Hepatic stellate cell (primary cell): ENCODE data around the gene SPARC.

Source experiments
- DNase-seq: peaks from one replicate; pipeline ENCODE4 v3.0.0; 2011; ENCODE audit warnings: low spot score

Gene SPARC

DNA sequence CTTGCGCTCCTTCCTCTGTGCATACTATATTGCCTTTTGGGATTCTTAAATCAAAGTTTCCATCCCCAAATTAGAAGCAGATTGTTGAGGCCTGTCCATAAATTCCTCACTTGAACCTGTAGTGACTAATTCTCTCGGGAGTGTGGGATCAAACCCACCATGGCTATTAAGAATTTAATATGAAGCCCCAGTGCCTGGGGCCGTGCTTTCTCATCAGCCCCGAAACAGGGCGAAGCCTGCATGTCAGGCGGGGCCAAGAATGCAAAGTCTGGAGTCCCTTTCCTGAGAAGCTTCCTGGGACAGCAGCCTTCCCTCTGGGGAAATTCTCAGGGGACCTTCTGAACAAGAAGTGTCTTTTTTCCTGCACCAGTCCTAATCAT lies 66.3 kb downstream of the SPARC start:
- DNase-seq, result no peak

DNA sequence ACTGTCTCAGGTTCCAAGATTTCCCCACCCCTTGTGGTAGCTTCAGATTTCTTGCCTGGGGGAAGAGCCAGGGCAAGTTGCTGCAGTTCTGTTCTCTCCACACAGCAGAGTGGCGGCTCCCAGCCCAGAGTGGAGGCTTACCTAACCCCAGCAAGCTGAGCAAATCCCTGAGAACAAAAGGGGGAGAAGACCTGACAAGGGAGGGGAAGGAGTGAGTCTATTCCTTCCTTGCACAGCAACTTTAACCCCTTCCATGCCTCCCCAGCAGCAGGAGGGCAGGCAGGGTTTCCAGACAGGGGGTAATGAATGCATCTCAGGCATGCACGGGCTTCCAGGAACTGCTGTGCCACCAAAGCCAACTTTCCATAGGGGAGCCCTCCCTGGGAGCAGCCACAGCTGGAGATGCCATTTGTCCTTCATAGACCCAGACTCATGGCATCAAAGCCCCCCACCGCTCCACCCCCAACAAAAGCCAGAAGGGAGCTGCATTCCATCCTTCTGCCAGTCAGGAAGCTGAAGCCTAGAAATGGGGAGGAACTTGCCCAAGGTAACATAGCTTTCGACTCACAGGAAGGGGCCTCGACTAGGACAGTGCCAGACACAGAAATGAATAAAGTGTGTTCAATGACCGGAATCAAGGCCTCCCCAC lies 66.8 kb downstream of the SPARC start:
- no peak for DNase-seq

DNA sequence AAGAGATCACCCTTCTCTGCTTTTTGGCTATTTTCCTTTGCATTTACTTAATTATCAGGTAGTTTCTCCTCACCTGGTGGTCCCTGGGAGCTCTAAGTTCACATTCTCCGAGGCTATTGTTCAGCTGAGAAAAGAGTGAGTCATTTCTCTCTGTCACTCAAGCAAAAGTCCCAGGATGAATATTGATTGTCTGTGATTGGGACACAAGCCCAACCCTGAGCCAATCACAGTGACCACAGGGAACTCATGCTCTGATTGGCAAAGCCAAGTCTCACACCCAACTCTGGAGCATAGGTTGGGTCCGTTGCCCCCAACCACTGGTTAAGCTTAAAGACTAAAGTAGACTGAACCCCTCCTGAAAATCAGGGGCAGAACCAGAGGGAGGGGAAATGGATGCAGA lies 67.8 kb downstream of the SPARC start:
- DNase-seq, result no peak

DNA sequence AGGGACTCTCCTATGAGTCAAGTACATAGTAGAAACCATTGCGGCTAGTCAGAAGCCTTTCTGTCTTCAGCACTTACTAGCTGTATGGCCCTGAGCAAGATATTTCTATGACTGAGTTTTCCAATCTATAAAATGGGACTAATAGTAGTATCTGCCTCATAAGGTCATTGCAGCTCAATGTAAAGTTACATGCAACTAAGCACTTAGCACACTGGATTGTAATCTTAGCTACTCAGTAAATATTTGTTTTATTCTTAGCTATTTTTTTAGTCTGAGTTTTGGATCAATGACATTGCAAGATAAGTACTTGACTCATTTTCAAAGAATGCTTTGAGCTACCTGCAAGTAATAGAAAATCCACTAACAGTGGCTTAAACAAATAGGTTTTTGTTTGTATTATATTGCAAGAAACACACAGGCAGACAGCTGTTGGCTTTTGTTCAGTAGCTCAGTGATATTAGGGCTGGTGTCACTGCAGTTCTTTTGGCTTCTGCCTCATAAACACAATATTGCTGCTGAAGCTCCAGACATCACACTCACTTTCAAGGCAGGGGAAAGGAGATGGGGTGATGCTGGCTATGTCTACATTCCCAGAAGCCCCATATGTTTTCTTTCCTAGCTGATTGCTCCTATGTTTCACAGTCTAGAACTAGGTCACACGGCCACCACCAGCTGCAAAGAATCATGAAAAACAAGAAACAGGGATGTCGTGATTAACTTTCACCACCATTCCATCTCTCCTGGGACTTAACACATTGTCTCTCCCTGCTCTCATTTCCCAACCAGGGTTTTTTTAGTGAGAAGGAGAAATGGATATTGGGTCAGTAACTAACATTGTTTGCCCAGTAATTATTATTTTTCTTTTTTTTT lies 68.6 kb downstream of the SPARC start:
- no peak for DNase-seq

DNA sequence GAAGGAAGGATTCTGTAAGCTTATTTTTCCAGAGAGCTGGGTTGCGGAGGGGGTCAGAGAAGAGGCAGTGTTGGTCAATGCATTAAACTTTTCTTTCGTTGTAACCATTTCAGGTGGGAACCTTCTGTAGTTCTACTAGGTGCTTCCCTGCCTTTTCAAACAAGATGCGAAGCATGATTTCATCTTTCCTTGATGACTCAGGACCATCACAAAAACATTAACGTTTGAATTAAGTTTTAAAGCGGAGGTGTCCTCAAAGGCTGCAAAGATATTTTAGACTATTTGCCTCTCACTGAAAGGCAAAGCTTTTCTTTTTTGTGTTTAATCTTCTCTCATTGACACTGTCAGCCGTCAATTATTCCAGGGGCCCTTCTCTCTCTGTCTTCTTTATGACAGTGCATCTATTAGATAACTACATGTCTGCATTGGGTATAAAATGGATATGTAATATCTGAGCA lies 69.3 kb downstream of the SPARC start:
- DNase-seq, result no peak

DNA sequence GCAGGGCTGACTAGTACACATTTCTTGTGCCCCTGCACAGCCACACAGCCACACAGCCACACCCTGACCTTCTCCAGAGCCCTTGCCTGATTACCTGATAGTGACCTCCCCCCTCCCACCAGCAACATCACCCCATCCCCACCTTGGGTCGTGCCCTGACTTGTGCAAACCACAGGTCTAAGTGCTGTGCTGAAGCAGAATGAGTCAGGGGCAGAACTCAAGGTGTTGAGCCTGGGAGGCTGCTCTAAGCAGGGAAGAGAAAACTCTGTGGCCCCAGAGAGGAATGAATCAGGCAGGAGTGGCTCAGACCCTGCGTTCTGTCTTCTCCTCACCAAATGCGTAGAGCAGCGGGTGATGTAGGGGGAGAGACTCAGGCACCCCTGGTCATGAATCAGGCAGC lies 71.3 kb downstream of the SPARC start:
- no peak for DNase-seq

DNA sequence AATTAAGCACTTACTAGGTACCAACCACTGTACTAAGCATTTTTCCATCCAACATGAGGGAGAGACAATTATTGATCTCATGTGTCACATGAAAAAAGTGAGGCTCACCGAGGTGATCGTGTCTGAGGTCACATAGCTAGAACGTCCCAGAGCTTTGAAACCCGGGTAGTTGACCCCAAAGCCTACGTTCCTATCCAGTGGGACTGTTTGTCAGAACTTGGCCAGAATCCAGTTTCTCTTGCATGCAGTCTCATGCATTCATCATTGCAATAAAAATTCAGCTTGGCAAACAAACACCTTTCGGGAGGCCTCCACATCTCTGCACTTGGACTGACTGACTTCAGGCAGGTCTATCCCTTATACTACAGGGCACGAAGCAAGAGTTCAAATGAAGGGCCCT lies 72.2 kb downstream of the SPARC start:
- no peak for DNase-seq

DNA sequence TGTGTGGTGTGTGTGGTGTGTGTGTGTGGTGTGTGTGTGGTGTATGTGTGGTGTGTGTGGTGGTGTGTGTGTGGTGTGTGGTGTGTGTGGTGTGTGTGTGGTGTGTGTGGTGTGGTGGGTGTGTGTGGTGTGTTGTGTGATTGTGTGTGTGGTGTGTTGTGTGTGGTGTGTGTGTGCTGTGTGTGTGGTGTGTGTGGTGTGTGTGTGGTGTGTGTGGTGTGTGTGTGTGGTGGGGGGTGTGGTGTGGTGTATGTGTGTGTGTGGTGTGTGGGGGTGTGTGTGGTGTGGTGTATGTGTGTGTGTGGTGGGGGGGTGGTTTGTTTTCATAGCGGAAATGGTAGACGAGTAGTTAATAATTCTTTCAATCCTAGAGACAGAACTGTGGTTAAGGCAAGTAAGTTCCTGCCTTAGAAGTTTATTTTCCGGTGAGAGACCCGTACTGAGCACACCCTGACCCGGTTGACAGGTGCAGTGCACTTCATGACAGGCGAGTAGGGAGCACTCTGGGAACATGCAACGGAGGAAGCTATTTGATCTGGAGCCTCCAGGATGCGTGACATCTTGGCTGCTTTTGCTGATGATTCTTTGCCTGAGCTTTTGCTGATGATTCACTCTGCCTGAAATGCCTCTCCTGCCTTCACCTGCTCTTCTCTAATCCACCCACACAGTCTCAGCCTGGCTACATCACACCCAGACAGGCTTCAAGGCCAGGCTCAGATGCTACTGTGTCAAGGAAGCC lies 73.9 kb downstream of the SPARC start:
- DNase-seq, result no peak

DNA sequence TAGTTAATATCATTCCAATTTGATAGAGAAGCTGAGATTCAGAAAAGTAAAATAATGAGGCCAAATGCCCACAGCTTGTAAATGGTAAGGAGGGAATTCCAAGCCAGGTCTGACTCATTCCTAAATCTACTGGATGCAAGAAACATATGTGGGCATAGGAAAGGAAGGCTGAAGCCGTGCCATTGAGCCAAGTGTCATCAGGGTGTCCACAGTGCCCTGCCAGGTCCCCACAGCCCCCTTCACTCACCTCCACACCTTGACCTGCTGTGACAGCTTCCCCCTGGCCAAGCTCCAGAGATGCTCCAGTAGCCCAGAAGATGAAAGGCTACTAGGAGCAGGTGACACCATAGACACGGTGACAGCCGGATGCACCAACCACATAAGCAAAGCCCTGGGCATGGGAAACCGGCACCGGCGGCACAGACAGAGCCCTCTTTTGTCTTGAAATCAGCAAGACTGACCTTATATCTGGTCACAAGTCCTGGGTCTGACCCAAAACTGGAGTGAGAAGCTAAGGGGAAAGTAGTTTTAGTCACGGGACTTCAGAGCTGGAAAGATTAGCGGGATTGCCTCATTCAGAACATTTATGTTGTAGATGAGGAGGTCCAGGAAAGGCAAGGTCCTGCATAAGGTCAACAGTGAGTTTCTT lies 75.5 kb downstream of the SPARC start:
- no peak for DNase-seq
